22Rv1 (cell line): Measurements from ENCODE around the gene SRC.

ENCODE experiments used
- ZFX ChIP-seq: fragments of 450-650 bp; IDR thresholded peaks from 2 replicates; pipeline ENCODE4 v1.6.1; 2017; ENCODE audit warnings: antibody characterized with exemption, borderline replicate concordance
- TF ChIP-seq, protein P1 (sequence below): fragments of 450-650 bp; IDR thresholded peaks from 2 replicates; pipeline ENCODE4 v1.5.1; 2017; ENCODE audit warnings: mild to moderate bottlenecking

GRCh38 chr20:37299718-37300528 is 46.0 kb upstream of the SRC start:
- TF ChIP-seq, protein P1, sequence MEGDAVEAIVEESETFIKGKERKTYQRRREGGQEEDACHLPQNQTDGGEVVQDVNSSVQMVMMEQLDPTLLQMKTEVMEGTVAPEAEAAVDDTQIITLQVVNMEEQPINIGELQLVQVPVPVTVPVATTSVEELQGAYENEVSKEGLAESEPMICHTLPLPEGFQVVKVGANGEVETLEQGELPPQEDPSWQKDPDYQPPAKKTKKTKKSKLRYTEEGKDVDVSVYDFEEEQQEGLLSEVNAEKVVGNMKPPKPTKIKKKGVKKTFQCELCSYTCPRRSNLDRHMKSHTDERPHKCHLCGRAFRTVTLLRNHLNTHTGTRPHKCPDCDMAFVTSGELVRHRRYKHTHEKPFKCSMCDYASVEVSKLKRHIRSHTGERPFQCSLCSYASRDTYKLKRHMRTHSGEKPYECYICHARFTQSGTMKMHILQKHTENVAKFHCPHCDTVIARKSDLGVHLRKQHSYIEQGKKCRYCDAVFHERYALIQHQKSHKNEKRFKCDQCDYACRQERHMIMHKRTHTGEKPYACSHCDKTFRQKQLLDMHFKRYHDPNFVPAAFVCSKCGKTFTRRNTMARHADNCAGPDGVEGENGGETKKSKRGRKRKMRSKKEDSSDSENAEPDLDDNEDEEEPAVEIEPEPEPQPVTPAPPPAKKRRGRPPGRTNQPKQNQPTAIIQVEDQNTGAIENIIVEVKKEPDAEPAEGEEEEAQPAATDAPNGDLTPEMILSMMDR: no peak
- TF ChIP-seq ZFX: no peak
